Stimulated activated CD4-positive, alpha-beta T cell treated with anti-CD3 and anti-CD28 coated beads, Interleukin-12 subunit alpha, Interleukin-12 subunit beta, amount 100 ng/mL, for 4 hours (primary cell): ENCODE results near the gene GALR3.

Experiments used
- DNase-seq: peaks from one replicate; pipeline ENCODE4 v3.0.0-alpha.2; 2020

Gene GALR3

DNA sequence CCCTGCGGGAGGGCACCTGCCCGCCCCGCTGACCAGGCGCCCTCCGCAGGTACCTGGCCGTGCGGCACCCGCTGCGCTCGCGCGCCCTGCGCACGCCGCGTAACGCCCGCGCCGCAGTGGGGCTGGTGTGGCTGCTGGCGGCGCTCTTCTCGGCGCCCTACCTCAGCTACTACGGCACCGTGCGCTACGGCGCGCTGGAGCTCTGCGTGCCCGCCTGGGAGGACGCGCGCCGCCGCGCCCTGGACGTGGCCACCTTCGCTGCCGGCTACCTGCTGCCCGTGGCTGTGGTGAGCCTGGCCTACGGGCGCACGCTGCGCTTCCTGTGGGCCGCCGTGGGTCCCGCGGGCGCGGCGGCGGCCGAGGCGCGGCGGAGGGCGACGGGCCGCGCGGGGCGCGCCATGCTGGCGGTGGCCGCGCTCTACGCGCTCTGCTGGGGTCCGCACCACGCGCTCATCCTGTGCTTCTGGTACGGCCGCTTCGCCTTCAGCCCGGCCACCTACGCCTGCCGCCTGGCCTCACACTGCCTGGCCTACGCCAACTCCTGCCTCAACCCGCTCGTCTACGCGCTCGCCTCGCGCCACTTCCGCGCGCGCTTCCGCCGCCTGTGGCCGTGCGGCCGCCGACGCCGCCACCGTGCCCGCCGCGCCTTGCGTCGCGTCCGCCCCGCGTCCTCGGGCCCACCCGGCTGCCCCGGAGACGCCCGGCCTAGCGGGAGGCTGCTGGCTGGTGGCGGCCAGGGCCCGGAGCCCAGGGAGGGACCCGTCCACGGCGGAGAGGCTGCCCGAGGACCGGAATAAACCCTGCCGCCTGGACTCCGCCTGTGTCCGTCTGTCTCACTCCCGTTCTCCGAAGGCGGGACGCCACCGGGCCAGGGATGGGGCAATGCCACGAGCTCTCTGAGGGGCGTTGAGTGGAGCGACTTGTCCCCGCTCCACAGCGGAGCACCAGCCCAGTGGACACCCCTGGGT, 1.8 kb downstream of the GALR3 start:
- no peak for DNase-seq

- no peak for DNase-seq
Measured at GRCh38 chr22:37827056-37827455, 3.9 kb downstream of the GALR3 start.

DNA sequence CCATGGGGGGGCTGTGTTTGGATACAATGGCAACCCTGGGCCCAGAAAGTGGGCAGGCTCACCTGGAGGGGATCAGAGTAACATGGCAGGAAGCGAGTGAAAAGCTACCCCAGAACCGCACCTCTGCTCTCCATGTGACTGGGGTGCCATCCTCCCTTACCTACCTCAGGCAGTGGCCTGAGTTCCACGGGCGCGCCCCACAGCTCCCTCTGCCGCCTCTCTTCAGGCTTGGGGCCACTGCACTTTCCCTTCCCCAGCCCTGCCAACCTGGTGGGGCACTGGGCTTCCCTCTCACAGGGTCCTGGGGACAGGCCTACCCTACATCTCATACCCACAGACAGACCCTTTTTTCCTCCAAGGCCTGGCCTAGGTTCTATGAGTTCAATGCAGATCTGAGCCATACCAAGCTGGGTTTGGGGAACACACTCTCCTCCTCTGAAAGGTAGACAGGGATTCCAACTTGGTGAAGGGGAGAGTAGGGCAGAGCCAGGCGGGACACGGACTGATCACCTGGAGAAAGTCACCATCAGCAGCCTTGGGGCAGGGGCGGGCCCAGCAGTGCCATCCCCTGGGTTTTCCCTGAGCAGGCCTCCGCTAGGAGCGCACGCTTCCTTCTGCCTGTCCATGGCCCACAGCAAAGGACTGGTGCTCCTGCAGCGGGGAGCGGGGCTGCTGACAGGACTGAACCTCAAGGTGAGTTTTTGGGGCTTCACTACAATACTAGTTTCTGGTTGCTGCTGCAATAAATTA, 7.1 kb downstream of the GALR3 start:
- DNase-seq = no peak

DNA sequence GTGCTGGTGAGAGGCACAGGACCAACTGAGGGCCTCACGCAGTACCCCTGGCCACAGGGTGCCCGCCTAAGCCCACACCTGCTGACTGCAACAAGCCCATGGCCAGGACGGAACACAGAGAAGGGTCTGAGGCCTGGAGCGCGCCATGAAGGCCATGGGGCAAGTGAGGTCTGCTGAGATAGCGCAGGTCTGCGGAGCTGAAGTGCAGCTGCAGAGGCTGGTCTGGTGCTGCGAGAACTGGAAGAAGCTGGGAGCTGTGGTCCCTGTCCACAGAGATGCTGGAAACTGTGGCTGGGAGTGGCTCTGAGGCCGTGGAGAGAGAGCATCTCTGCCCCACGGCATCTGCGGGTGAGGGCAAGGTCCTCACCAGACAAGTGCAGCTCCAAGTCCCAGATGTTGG, 8.3 kb downstream of the GALR3 start:
- no peak for DNase-seq

GRCh38 chr22:37832022-37832857, 9.1 kb downstream of the GALR3 start:
- no peak for DNase-seq

DNA sequence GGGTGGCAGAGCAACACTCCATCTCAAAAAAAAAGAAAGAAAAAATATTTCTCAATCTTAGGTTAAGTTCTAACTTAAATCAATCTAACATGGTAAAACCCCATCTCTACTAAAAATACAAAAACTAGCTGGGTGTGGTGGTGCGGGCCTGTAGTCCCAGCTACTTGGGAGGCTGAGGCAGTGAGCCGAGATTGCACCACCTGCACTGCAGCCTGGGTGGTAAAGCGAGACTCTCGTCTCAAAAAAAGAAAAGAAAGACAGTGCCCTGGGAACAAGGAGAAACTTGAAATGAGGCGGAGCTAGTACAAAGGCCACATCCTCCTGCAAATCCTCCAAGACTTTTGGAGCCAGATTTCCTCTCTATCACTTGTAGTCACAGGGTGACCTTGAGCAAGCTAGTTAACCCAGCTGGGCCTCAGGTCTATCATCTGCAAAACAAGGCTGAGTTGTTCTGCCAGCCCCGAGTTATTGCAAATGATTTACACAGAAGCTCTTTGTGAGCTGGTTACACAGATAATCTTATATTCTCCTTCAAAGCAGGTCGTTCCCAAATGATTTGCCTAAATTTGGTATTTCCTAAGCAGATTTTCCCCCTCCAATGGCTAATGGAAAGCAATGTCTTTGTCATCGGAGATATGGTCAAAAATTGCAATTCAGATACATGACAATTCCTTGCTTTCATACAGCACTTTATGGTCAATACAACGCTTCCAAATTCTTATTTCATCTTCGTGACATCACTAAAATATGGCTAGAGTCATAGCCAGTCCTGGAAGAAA, 19.0 kb downstream of the GALR3 start:
- no peak for DNase-seq

GRCh38 chr22:37843741-37844089, 20.5 kb downstream of the GALR3 start:
- DNase-seq = peak; percentile 51

- no peak for DNase-seq
Measured at GRCh38 chr22:37844904-37845329, 21.7 kb downstream of the GALR3 start.

DNA sequence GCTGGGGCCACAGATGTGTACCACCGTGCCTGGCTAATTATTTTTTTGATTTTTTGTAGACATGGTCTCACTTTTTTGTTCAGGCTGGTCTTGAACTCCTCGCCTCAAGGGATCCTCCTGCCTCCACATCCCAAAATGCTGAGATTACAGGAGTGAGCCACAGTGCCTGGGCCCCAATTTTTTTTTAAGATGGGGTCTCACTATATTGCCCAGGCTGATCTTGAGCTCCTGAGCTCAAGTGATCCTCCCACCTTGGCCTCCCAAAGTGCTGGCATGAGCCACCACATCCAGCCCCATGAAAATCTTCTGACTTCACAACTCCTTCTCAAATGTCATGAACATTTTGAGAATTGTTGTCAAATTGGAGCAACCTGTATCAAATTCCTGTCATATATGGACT, 23.3 kb downstream of the GALR3 start:
- no peak for DNase-seq

GRCh38 chr22:37848587-37849088, 25.5 kb downstream of the GALR3 start:
- DNase-seq = no peak

- peak; percentile 85 for DNase-seq
Measured at GRCh38 chr22:37849089-37849751, 26.0 kb downstream of the GALR3 start, which contains the start of gene EIF3L. EIF3L (plus strand) TSS chr22:37849419; CDS start chr22:37849450, 31 bp downstream.

- no peak for DNase-seq
Measured at GRCh38 chr22:37850801-37851200, 27.6 kb downstream of the GALR3 start.

DNA sequence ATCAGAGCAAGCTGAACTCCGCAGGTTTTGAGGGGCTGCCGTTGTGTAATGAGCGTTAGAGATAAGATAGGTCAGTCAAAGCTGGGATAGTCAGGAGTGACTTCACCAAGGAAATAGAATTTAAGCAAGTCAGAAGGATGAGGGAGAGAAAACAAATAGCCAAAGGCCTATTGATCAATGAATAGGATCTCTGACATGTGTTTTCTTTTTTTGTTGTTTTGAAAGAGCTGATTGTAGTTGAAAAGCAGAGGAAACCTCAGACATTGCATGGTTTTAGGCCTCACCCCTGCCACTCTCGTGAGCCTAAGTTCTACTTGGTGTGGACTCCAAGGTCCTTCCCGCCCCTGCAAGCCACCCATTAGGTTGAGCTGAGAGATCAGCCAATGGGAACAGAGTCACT, 29.2 kb downstream of the GALR3 start:
- no peak for DNase-seq

DNA sequence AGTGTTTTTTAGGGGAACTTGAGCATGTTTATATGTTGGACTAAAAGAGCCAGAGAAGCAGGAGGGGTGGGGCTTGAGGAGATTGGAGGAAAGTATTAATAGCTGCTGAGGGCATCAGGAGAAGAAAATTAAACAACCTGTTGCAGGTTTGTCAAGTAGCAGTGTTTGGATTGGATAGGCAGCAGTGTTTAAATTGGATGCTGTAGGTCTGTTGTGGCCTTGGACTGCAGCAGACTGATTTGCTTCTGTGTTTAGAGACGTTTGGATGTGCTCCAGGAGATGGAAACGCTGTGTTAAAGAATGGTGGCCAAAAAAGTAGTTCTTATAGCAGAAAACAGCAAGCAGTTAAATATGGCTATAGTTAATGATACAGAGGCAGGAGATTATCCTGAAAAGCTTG, 31.8 kb downstream of the GALR3 start:
- no peak for DNase-seq

GRCh38 chr22:37855462-37855861, 32.3 kb downstream of the GALR3 start:
- DNase-seq = no peak

- no peak for DNase-seq
Measured at GRCh38 chr22:37860796-37861421, 37.7 kb downstream of the GALR3 start.

GRCh38 chr22:37862570-37863325, 39.6 kb downstream of the GALR3 start:
- no peak for DNase-seq

- no peak for DNase-seq
Measured at GRCh38 chr22:37865510-37865909, 42.3 kb downstream of the GALR3 start.

DNA sequence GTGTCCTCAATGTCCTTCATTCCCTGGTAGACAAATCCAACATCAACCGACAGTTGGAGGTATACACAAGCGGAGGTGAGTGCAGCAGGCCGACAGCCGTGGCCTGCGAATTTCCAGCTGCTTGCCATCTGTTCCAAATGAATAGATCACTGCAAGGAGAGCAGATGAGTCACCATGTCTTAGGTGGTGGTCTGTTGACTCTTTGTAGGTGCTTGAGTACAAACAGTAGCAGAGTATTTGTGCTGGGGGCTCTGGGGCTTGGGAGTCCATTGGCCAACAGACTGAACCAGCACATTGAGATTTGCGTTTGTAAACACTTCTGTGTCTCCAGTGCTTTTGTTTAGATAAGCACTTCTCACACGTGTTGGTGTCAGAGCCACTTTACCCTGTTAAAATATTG, 47.1 kb downstream of the GALR3 start:
- DNase-seq = no peak
